ENCODE measurements around the gene ATF4. TPM values are rescaled to one million over a fixed set of nuclear protein-coding genes. Genes with fewer than 3 reads are reported as not detected.

The ATF4 gene, protein sequence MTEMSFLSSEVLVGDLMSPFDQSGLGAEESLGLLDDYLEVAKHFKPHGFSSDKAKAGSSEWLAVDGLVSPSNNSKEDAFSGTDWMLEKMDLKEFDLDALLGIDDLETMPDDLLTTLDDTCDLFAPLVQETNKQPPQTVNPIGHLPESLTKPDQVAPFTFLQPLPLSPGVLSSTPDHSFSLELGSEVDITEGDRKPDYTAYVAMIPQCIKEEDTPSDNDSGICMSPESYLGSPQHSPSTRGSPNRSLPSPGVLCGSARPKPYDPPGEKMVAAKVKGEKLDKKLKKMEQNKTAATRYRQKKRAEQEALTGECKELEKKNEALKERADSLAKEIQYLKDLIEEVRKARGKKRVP
- polyA plus RNA-seq, result 296 TPM
- long read RNA-seq, donor 1, transcript ATF4-202 (3 exons, 1,419 nt), result major isoform, 40 of 50 reads
- long read RNA-seq, donor 1, transcript ATF4-201 (2 exons, 2,019 nt), result minor isoform, 10 of 50 reads
- long read RNA-seq, donor 1, partial matches to known transcripts, result 0 of 50 reads
- long read RNA-seq, donor 1, other reads (novel, unspliced or antisense), result 0 of 50 reads
- long read RNA-seq, donor 2, transcript ATF4-202 (3 exons, 1,419 nt), result major isoform, 76 of 109 reads
- long read RNA-seq, donor 2, transcript ATF4-201 (2 exons, 2,019 nt), result minor isoform, 28 of 109 reads
- long read RNA-seq, donor 2, partial matches to known transcripts, result 5 of 109 reads
- long read RNA-seq, donor 2, other reads (novel, unspliced or antisense), result 0 of 109 reads
- long read RNA-seq, donor 3, transcript ATF4-202 (3 exons, 1,419 nt), result major isoform, 127 of 274 reads
- long read RNA-seq, donor 3, transcript ATF4-201 (2 exons, 2,019 nt), result minor isoform, 34 of 274 reads
- long read RNA-seq, donor 3, partial matches to known transcripts, result 113 of 274 reads
- long read RNA-seq, donor 3, other reads (novel, unspliced or antisense), result 0 of 274 reads
- long read RNA-seq, donor 4, transcript ATF4-202 (3 exons, 1,419 nt), result major isoform, 8 of 9 reads
- long read RNA-seq, donor 4, partial matches to known transcripts, result 0 of 9 reads
- long read RNA-seq, donor 4, other reads (novel, unspliced or antisense), result 0 of 9 reads
- long read RNA-seq, donor 5, transcript ATF4-202 (3 exons, 1,419 nt), result major isoform, 55 of 105 reads
- long read RNA-seq, donor 5, transcript ATF4-201 (2 exons, 2,019 nt), result minor isoform, 8 of 105 reads
- long read RNA-seq, donor 5, partial matches to known transcripts, result 42 of 105 reads
- long read RNA-seq, donor 5, other reads (novel, unspliced or antisense), result 0 of 105 reads
- long read RNA-seq, donor 6, transcript ATF4-202 (3 exons, 1,419 nt), result major isoform, 80 of 208 reads
- long read RNA-seq, donor 6, transcript ATF4-201 (2 exons, 2,019 nt), result minor isoform, 33 of 208 reads
- long read RNA-seq, donor 6, partial matches to known transcripts, result 95 of 208 reads
- long read RNA-seq, donor 6, other reads (novel, unspliced or antisense), result 0 of 208 reads
- long read RNA-seq, donor 7, transcript ATF4-202 (3 exons, 1,419 nt), result major isoform, 22 of 84 reads
- long read RNA-seq, donor 7, transcript ATF4-201 (2 exons, 2,019 nt), result minor isoform, 16 of 84 reads
- long read RNA-seq, donor 7, partial matches to known transcripts, result 46 of 84 reads
- long read RNA-seq, donor 7, other reads (novel, unspliced or antisense), result 0 of 84 reads
- long read RNA-seq, donor 8, transcript ATF4-202 (3 exons, 1,419 nt), result major isoform, 91 of 130 reads
- long read RNA-seq, donor 8, transcript ATF4-201 (2 exons, 2,019 nt), result minor isoform, 30 of 130 reads
- long read RNA-seq, donor 8, partial matches to known transcripts, result 9 of 130 reads
- long read RNA-seq, donor 8, other reads (novel, unspliced or antisense), result 0 of 130 reads
- long read RNA-seq, donor 9, transcript ATF4-202 (3 exons, 1,419 nt), result major isoform, 79 of 124 reads
- long read RNA-seq, donor 9, transcript ATF4-201 (2 exons, 2,019 nt), result minor isoform, 34 of 124 reads
- long read RNA-seq, donor 9, partial matches to known transcripts, result 11 of 124 reads
- long read RNA-seq, donor 9, other reads (novel, unspliced or antisense), result 0 of 124 reads
- long read RNA-seq, donor 10, transcript ATF4-202 (3 exons, 1,419 nt), result major isoform, 93 of 208 reads
- long read RNA-seq, donor 10, transcript ATF4-201 (2 exons, 2,019 nt), result minor isoform, 23 of 208 reads
- long read RNA-seq, donor 10, partial matches to known transcripts, result 92 of 208 reads
- long read RNA-seq, donor 10, other reads (novel, unspliced or antisense), result 0 of 208 reads
- long read RNA-seq, donor 11, transcript ATF4-202 (3 exons, 1,419 nt), result major isoform, 42 of 67 reads
- long read RNA-seq, donor 11, transcript ATF4-201 (2 exons, 2,019 nt), result minor isoform, 25 of 67 reads
- long read RNA-seq, donor 11, partial matches to known transcripts, result 0 of 67 reads
- long read RNA-seq, donor 11, other reads (novel, unspliced or antisense), result 0 of 67 reads

DNA sequence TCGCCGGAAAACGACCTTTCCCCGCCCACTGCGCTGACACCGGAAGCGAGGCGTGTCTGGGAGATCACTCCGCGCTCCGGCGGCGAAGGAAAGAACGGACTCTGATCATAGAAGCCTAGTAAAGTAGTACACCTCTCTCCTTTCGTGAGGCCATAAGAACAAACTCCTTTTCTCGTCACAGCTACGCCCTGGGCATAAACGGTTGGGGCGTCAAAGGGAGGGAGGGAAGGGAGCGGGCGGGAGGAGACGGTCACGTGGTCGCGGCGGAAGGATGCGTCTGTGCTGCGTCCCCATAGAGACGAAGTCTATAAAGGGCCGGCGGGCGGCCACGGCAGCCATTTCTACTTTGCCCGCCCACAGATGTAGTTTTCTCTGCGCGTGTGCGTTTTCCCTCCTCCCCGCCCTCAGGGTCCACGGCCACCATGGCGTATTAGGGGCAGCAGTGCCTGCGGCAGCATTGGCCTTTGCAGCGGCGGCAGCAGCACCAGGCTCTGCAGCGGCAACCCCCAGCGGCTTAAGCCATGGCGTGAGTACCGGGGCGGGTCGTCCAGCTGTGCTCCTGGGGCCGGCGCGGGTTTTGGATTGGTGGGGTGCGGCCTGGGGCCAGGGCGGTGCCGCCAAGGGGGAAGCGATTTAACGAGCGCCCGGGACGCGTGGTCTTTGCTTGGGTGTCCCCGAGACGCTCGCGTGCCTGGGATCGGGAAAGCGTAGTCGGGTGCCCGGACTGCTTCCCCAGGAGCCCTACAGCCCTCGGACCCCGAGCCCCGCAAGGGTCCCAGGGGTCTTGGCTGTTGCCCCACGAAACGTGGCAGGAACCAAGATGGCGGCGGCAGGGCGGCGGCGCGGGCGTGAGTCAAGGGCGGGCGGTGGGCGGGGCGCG, at the start of gene ATF4:
ATF4 (plus strand) TSS at position 337 of the 880 bp plus-strand sequence. CDS start 884 bp downstream, outside the sequence.
- Histone ChIP-seq H3K36me3 (ENCODE audit: control insufficient read depth, insufficient read depth, low read length) (peaks cover 62% of the 10 kb centered on the region), H3K27me3 (ENCODE audit: control insufficient read depth, insufficient read depth, low read length) (no peaks in the 10 kb centered on the region), H3K4me3 (ENCODE audit: low read length) (peak within 1 kb of the TSS; percentile 100), H3K4me1 (ENCODE audit: control insufficient read depth, insufficient read depth, low read length) (peaks cover 37% of the 10 kb centered on the region), H3K9me3 (ENCODE audit: control insufficient read depth, low read depth, low read length) (peaks cover 3% of the 10 kb centered on the region), H3K27ac (ENCODE audit: low read length) (peak within 1 kb of the TSS; percentile 100)
- DNase-seq, result peak; percentile 53 to 56
- WGBS (ENCODE audit: insufficient coverage, low lambda C conversion rate), result no CpG with 5 or more reads among the region's 86 CpGs

GRCh38 chr22:39471381-39472141, 48.8 kb upstream of the ATF4 start:
- peak; percentile 61 to 88 for DNase-seq
- WGBS (ENCODE audit: insufficient coverage, low lambda C conversion rate), result no CpG with 5 or more reads among the region's 13 CpGs
- H3K4me1 ChIP-seq (ENCODE audit: control insufficient read depth, insufficient read depth, low read length), result peaks cover 90% of the 10 kb centered on the region
- H3K27ac ChIP-seq (ENCODE audit: low read length), result peak overlapping the region; percentile 92
- no peaks in the 10 kb centered on the region for H3K36me3 ChIP-seq (ENCODE audit: control insufficient read depth, insufficient read depth, low read length)
- H3K27me3 ChIP-seq (ENCODE audit: control insufficient read depth, insufficient read depth, low read length), result no peaks in the 10 kb centered on the region
- H3K9me3 ChIP-seq (ENCODE audit: control insufficient read depth, low read depth, low read length), result no peaks in the 10 kb centered on the region
- peak overlapping the region; percentile 53 for H3K4me3 ChIP-seq (ENCODE audit: low read length)

GRCh38 chr22:39472570-39473556, 47.5 kb upstream of the ATF4 start:
- no CpG with 5 or more reads among the region's 19 CpGs for WGBS (ENCODE audit: insufficient coverage, low lambda C conversion rate)

GRCh38 chr22:39473851-39474250, 46.5 kb upstream of the ATF4 start:
- DNase-seq, result peak in 1 of 2 donors; percentile 77
- peak overlapping the region; percentile 92 for H3K27ac ChIP-seq (ENCODE audit: low read length)
- no CpG with 5 or more reads among the region's 5 CpGs for WGBS (ENCODE audit: insufficient coverage, low lambda C conversion rate)

More at GRCh38 chr22:39472570-39473556, 47.5 kb upstream of the ATF4 start:
- peak; percentile 88 to 96 for DNase-seq
- Histone ChIP-seq H3K36me3 (ENCODE audit: control insufficient read depth, insufficient read depth, low read length) (peaks cover 12% of the 10 kb centered on the region), H3K27me3 (ENCODE audit: control insufficient read depth, insufficient read depth, low read length) (no peaks in the 10 kb centered on the region), H3K27ac (ENCODE audit: low read length) (peak overlapping the region; percentile 92), H3K9me3 (ENCODE audit: control insufficient read depth, low read depth, low read length) (no peaks in the 10 kb centered on the region), H3K4me1 (ENCODE audit: control insufficient read depth, insufficient read depth, low read length) (peaks cover 83% of the 10 kb centered on the region), H3K4me3 (ENCODE audit: low read length) (peak overlapping the region; percentile 38)

GRCh38 chr22:39474351-39475111, 45.8 kb upstream of the ATF4 start:
- peaks cover 27% of the 10 kb centered on the region for H3K36me3 ChIP-seq (ENCODE audit: control insufficient read depth, insufficient read depth, low read length)
- H3K4me3 ChIP-seq (ENCODE audit: low read length), result peak overlapping the region; percentile 38
- peak; percentile 91 to 96 for DNase-seq
- no peaks in the 10 kb centered on the region for H3K9me3 ChIP-seq (ENCODE audit: control insufficient read depth, low read depth, low read length)
- H3K4me1 ChIP-seq (ENCODE audit: control insufficient read depth, insufficient read depth, low read length), result peaks cover 75% of the 10 kb centered on the region
- H3K27ac ChIP-seq (ENCODE audit: low read length), result peak overlapping the region; percentile 92
- H3K27me3 ChIP-seq (ENCODE audit: control insufficient read depth, insufficient read depth, low read length), result no peaks in the 10 kb centered on the region
- no CpG with 5 or more reads among the region's 11 CpGs for WGBS (ENCODE audit: insufficient coverage, low lambda C conversion rate)

More at GRCh38 chr22:39473851-39474250, 46.5 kb upstream of the ATF4 start:
- peak overlapping the region; percentile 38 for H3K4me3 ChIP-seq (ENCODE audit: low read length)
- H3K36me3 ChIP-seq (ENCODE audit: control insufficient read depth, insufficient read depth, low read length), result peaks cover 22% of the 10 kb centered on the region
- no peaks in the 10 kb centered on the region for H3K27me3 ChIP-seq (ENCODE audit: control insufficient read depth, insufficient read depth, low read length)
- H3K9me3 ChIP-seq (ENCODE audit: control insufficient read depth, low read depth, low read length), result no peaks in the 10 kb centered on the region
- H3K4me1 ChIP-seq (ENCODE audit: control insufficient read depth, insufficient read depth, low read length), result peaks cover 79% of the 10 kb centered on the region

DNA sequence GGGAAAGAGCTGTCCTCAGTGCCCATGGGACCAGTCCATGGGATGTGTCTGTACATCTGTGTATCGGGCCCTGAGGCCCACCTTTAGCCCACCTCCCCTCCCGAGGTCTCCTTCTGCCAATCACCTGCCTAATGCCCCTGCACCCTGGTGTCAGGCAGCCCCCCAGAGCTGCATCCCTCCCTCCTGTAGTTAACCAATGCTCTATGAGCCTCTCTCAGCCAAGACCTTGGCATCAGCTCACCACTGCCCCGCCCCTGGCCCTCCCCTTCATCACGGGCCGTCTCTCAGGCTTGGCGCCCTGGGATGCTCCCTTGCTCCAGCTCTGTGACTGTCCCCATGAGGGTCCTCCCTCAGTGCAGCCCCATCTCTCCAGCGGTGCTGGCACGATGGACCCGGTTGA, 45.0 kb upstream of the ATF4 start:
- no peak overlapping the region for H3K4me3 ChIP-seq (ENCODE audit: low read length)
- peaks cover 30% of the 10 kb centered on the region for H3K36me3 ChIP-seq (ENCODE audit: control insufficient read depth, insufficient read depth, low read length)
- H3K27me3 ChIP-seq (ENCODE audit: control insufficient read depth, insufficient read depth, low read length), result no peaks in the 10 kb centered on the region
- H3K4me1 ChIP-seq (ENCODE audit: control insufficient read depth, insufficient read depth, low read length), result peaks cover 67% of the 10 kb centered on the region
- H3K27ac ChIP-seq (ENCODE audit: low read length), result peak overlapping the region; percentile 92
- H3K9me3 ChIP-seq (ENCODE audit: control insufficient read depth, low read depth, low read length), result no peaks in the 10 kb centered on the region
- WGBS (ENCODE audit: insufficient coverage, low lambda C conversion rate), result no CpG with 5 or more reads among the region's 9 CpGs
- DNase-seq, result peak in 1 of 2 donors; percentile 42
